H9 (cell line): ENCODE results near the gene DCANP1. TPM values are rescaled to one million over a fixed set of nuclear protein-coding genes. Genes with fewer than 3 reads are reported as not detected.

Source experiments
- DNase-seq: peaks from one replicate; pipeline ENCODE4 v3.0.0-alpha.2; 2017
- H2AFZ ChIP-seq: one replicate; pipeline ENCODE4 v1.6.1; 2013; ENCODE audit warnings: mild to moderate bottlenecking, low read length, control low read depth, moderate library complexity
- H2AK5ac ChIP-seq: 2 replicates; pipeline ENCODE4 v1.6.1; 2013; ENCODE audit warnings: low read length, control low read depth, mixed read lengths; ENCODE audit not compliant: insufficient read length
- H2BK120ac ChIP-seq: one replicate; pipeline ENCODE4 v1.6.1; 2013; ENCODE audit warnings: low read depth, mild to moderate bottlenecking, low read length, control low read depth, inconsistent platforms; ENCODE audit not compliant: poor library complexity, severe bottlenecking
- H2BK12ac ChIP-seq: 2 replicates; pipeline ENCODE4 v1.6.1; 2013; ENCODE audit warnings: low read length, control low read depth, mixed read lengths, low read depth; ENCODE audit not compliant: insufficient read length
- H2BK15ac ChIP-seq: 2 replicates; pipeline ENCODE4 v1.6.1; 2013; ENCODE audit warnings: low read depth, low read length, control low read depth
- H2BK20ac ChIP-seq: one replicate; pipeline ENCODE4 v1.6.1; 2013; ENCODE audit warnings: low read depth, mild to moderate bottlenecking, low read length, control low read depth, inconsistent platforms; ENCODE audit not compliant: poor library complexity, severe bottlenecking
- H2BK5ac ChIP-seq: 2 replicates; pipeline ENCODE4 v1.6.1; 2013; ENCODE audit warnings: low read length, control low read depth, mixed read lengths; ENCODE audit not compliant: insufficient read length
- H3K14ac ChIP-seq: 2 replicates; pipeline ENCODE4 v1.6.1; 2013; ENCODE audit warnings: low read length, control low read depth; ENCODE audit not compliant: insufficient read depth
- H3K18ac ChIP-seq: 2 replicates; pipeline ENCODE4 v1.6.1; 2013; ENCODE audit warnings: low read depth, mild to moderate bottlenecking, mixed read lengths, low read length, control low read depth; ENCODE audit not compliant: insufficient read length
- H3K23ac ChIP-seq: 2 replicates; pipeline ENCODE4 v1.6.1; 2013; ENCODE audit warnings: low read length, control low read depth, mixed read lengths, low read depth; ENCODE audit not compliant: insufficient read length
- H3K23me2 ChIP-seq: 2 replicates; pipeline ENCODE4 v1.6.1; 2013; ENCODE audit warnings: low read depth, mild to moderate bottlenecking, mixed read lengths, low read length, control low read depth; ENCODE audit not compliant: insufficient read length, poor library complexity, severe bottlenecking
- H3K27ac ChIP-seq: 2 replicates; pipeline ENCODE4 v1.5.1; 2013; ENCODE audit warnings: low read length, control low read depth, mixed read lengths, low read depth; ENCODE audit not compliant: insufficient read length
- H3K27me3 ChIP-seq: 2 replicates; pipeline ENCODE4 v1.6.1; 2013; ENCODE audit warnings: low read length, control low read depth, inconsistent platforms; ENCODE audit not compliant: insufficient read depth
- H3K4ac ChIP-seq: 2 replicates; pipeline ENCODE4 v1.6.1; 2013; ENCODE audit warnings: low read depth, mild to moderate bottlenecking, control low read depth, inconsistent platforms, low read length, moderate library complexity
- H3K4me1 ChIP-seq: 2 replicates; pipeline ENCODE4 v1.6.1; 2013; ENCODE audit warnings: low read length, control low read depth, inconsistent platforms; ENCODE audit not compliant: insufficient read depth
- H3K4me2 ChIP-seq: 2 replicates; pipeline ENCODE4 v1.6.1; 2013; ENCODE audit warnings: low read length, control low read depth, mixed read lengths; ENCODE audit not compliant: insufficient read length, insufficient read depth
- H3K56ac ChIP-seq: 2 replicates; pipeline ENCODE4 v1.6.1; 2013; ENCODE audit warnings: low read depth, mild to moderate bottlenecking, mixed read lengths, low read length, control low read depth; ENCODE audit not compliant: insufficient read length
- H3K79me1 ChIP-seq: 2 replicates; pipeline ENCODE4 v1.6.1; 2013; ENCODE audit warnings: low read depth, mild to moderate bottlenecking, moderate library complexity, low read length, control low read depth, inconsistent platforms; ENCODE audit not compliant: insufficient read depth, poor library complexity, severe bottlenecking
- H3K79me2 ChIP-seq: 2 replicates; pipeline ENCODE4 v1.6.1; 2013; ENCODE audit warnings: low read length, control low read depth, inconsistent platforms; ENCODE audit not compliant: insufficient read depth
- H3K9ac ChIP-seq: 2 replicates; pipeline ENCODE4 v1.6.1; 2013; ENCODE audit warnings: low read length, control low read depth, mixed read lengths; ENCODE audit not compliant: insufficient read length; ENCODE audit errors: extremely low read depth
- H3K9me3 ChIP-seq: one replicate; pipeline ENCODE4 v1.6.1; 2013; ENCODE audit warnings: low read depth, low read length, inconsistent platforms; ENCODE audit not compliant: control insufficient read depth
- H3T11ph ChIP-seq: one replicate; pipeline ENCODE4 v1.6.1; 2013; ENCODE audit warnings: mild to moderate bottlenecking, low read length, control low read depth, inconsistent platforms
- H4K20me1 ChIP-seq: one replicate; pipeline ENCODE4 v1.6.1; 2013; ENCODE audit not compliant: control insufficient read depth, insufficient read length, insufficient read depth
- H4K5ac ChIP-seq: 2 replicates; pipeline ENCODE4 v1.6.1; 2013; ENCODE audit warnings: low read depth, mild to moderate bottlenecking, mixed read lengths, low read length, control low read depth; ENCODE audit not compliant: insufficient read length
- H4K8ac ChIP-seq: replicated peaks from 2 replicates; pipeline ENCODE4 v1.6.1; 2013; ENCODE audit warnings: low read length, control low read depth, mixed read lengths, low read depth; ENCODE audit not compliant: insufficient read length
- H4K91ac ChIP-seq: 2 replicates; pipeline ENCODE4 v1.6.1; 2013; ENCODE audit warnings: low read depth, mild to moderate bottlenecking, moderate library complexity, mixed read lengths, low read length, control low read depth; ENCODE audit not compliant: insufficient read length
- H3K27ac Mint-ChIP-seq, 3 experiments: 2 replicates in 2 of 3; 3 replicates in 1 of 3; pipeline ENCODE4 v1.8.0; 2020 to 2021; ENCODE audit warnings: mixed read lengths in 3 of 3, mild to moderate bottlenecking in 1 of 3, moderate library complexity in 1 of 3
- H3K27me3 Mint-ChIP-seq: 2 replicates; pipeline ENCODE4 v1.8.0; 2021; ENCODE audit warnings: low read depth, mild to moderate bottlenecking, moderate library complexity, mixed read lengths
- H3K36me3 Mint-ChIP-seq, 3 experiments: 2 replicates in 2 of 3; 3 replicates in 1 of 3; pipeline ENCODE4 v1.8.0; 2020 to 2021; ENCODE audit warnings: low read depth in 3 of 3, mixed read lengths in 3 of 3; ENCODE audit not compliant: insufficient read depth in 1 of 3
- H3K4me1 Mint-ChIP-seq, 2 experiments: 2 replicates each; pipeline ENCODE4 v1.8.0; 2020; ENCODE audit warnings: mixed read lengths in 2 of 2
- H3K4me3 Mint-ChIP-seq, 2 experiments: 2 replicates in 1 of 2; 3 replicates in 1 of 2; pipeline ENCODE4 v1.8.0; 2020 to 2021; ENCODE audit warnings: mild to moderate bottlenecking in 2 of 2, mixed read lengths in 2 of 2, moderate library complexity in 1 of 2
- H3K9me3 Mint-ChIP-seq, 2 experiments: 2 replicates in 1 of 2; 3 replicates in 1 of 2; pipeline ENCODE4 v1.8.0; 2020; ENCODE audit warnings: mild to moderate bottlenecking in 2 of 2, mixed read lengths in 2 of 2, moderate library complexity in 1 of 2
- WGBS: extraction: QIAGEN DNeasy Blood & Tissue Kit; methylation state at CpG from one replicate; pipeline ENCODE4 v1.1.7; 2013; ENCODE audit warnings: missing lambda C conversion rate, low lambda C conversion rate, mixed read lengths; ENCODE audit not compliant: insufficient read length; ENCODE audit errors: extremely low coverage; 5-methylcytosine and 5-hydroxymethylcytosine counted together
- total RNA-seq: library from RNA; stranded (reverse); gene quantifications from 2 replicates; pipeline ENCODE4 v1.2.1, GENCODE V29; 2021
- TF ChIP-seq, protein P1 (sequence below): fragments of 200-600 bp; sonication (generic); conservative IDR thresholded peaks from 3 replicates; pipeline ENCODE4 v1.8.0; 2021; ENCODE audit warnings: antibody characterized with exemption, mild to moderate bottlenecking

Gene DCANP1
- total RNA-seq, 1 experiment from 2014 or later, result not detected

DNA sequence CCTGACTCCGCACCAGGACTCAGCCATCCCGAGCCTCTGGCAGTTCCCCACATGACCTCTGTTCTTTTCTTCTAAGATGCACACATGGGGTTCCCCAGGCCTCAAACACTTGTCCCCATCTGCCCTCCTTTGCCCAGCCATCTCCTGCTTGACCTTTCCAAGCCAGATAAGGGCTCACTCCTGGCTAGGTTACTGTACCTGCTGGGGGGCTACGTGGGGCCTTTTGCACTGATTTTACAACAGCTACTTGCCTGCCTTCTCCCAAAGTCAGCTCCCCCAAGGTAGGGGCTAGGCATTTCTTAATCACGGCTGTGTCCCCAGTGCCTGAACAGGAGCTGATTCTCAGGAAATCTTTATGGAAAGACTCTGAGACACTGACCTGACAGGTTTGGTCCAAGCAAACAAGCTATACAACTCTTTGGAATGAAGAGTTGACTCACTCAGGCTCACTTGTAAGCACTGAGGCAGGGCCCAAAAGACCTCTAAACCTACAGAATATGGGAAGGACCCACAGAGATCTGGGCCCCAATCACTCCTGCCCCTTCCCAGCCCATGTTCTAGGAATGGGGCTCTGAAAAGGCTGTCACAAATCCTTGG, 50.6 kb downstream of the DCANP1 start:
- H3K4ac ChIP-seq, result no peak overlapping the region
- no peak overlapping the region for H2AFZ ChIP-seq
- H3K36me3 Mint-ChIP-seq, result peaks cover 0 to 16% (median 2%) of the 10 kb centered on the region in 3 experiments; a peak in 3 of 7 replicates
- H3K9me3 Mint-ChIP-seq, result peaks cover 0 to under 1% of the 10 kb centered on the region in 2 experiments; a peak in 1 of 5 replicates
- WGBS, result no CpG with 5 or more reads among the region's 4 CpGs
- no peak overlapping the region for H3K27ac Mint-ChIP-seq
- no peak overlapping the region for H3K18ac ChIP-seq
- H3T11ph ChIP-seq, result no peak overlapping the region
- no peak overlapping the region for H3K4me2 ChIP-seq
- H3K79me1 ChIP-seq, result peaks cover 8% of the 10 kb centered on the region
- 0 out of 5 replicates have a peak overlapping the region, but pooled peaks of 1 of the 2 experiments have one; percentile 63 for H3K4me3 Mint-ChIP-seq
- H3K23ac ChIP-seq, result no peak overlapping the region
- H4K91ac ChIP-seq, result no peak overlapping the region
- peaks cover 54% of the 10 kb centered on the region for H3K27me3 Mint-ChIP-seq
- peaks cover 2% of the 10 kb centered on the region for H4K20me1 ChIP-seq
- H3K14ac ChIP-seq, result no peak overlapping the region
- H3K27me3 ChIP-seq, result peaks cover 12% of the 10 kb centered on the region; the same call in 1 of the 2 replicates
- H2BK20ac ChIP-seq, result no peak overlapping the region
- H3K4me1 ChIP-seq, result peaks cover 11% of the 10 kb centered on the region; the same call in 1 of the 2 replicates
- H3K4me1 Mint-ChIP-seq, result peaks cover 38 to 49% of the 10 kb centered on the region in 2 experiments
- no peaks in the 10 kb centered on the region for H3K9me3 ChIP-seq
- no peak overlapping the region for H2AK5ac ChIP-seq
- TF ChIP-seq, protein P1, sequence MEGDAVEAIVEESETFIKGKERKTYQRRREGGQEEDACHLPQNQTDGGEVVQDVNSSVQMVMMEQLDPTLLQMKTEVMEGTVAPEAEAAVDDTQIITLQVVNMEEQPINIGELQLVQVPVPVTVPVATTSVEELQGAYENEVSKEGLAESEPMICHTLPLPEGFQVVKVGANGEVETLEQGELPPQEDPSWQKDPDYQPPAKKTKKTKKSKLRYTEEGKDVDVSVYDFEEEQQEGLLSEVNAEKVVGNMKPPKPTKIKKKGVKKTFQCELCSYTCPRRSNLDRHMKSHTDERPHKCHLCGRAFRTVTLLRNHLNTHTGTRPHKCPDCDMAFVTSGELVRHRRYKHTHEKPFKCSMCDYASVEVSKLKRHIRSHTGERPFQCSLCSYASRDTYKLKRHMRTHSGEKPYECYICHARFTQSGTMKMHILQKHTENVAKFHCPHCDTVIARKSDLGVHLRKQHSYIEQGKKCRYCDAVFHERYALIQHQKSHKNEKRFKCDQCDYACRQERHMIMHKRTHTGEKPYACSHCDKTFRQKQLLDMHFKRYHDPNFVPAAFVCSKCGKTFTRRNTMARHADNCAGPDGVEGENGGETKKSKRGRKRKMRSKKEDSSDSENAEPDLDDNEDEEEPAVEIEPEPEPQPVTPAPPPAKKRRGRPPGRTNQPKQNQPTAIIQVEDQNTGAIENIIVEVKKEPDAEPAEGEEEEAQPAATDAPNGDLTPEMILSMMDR, result no peak
- H2BK120ac ChIP-seq, result no peak overlapping the region
- H4K8ac ChIP-seq, result no peak overlapping the region
- no peak overlapping the region for H3K56ac ChIP-seq
- H3K23me2 ChIP-seq, result peaks cover 16% of the 10 kb centered on the region
- no peak overlapping the region for H3K9ac ChIP-seq
- H3K27ac ChIP-seq, result no peak overlapping the region
- H3K79me2 ChIP-seq, result peaks cover 12% of the 10 kb centered on the region; the same call in 1 of the 2 replicates
- no peak overlapping the region for H4K5ac ChIP-seq
- H2BK15ac ChIP-seq, result no peak overlapping the region
- no peak overlapping the region for H2BK5ac ChIP-seq
- DNase-seq, result no peak
- no peak overlapping the region for H2BK12ac ChIP-seq
